ENCODE data around the gene G6PC3. TPM values are rescaled to one million over a fixed set of nuclear protein-coding genes. Genes with fewer than 3 reads are reported as not detected.

G6PC3 gene
- total RNA-seq, 2 donors from 2014 or later, result 14.9 to 22.8 TPM

Other genes starting within 250 kb of the G6PC3 start
- under 1 TPM; 0.43 to 0.58 TPM for gene MPP3, start 237.6 kb upstream of the G6PC3 start, total RNA-seq
- not detected for gene CD300LG, start 223.6 kb upstream of the G6PC3 start, total RNA-seq
- gene MPP2, start 163.2 kb upstream of the G6PC3 start, total RNA-seq, result 1 to 10 TPM; 1.3 to 3.3 TPM
- gene PPY, start 128.3 kb upstream of the G6PC3 start, total RNA-seq, result 1 to 10 TPM in 1 of 2 donors, under 1 TPM in 1; 0.90 to 1.9 TPM
- gene PYY, start 116.8 kb upstream of the G6PC3 start, total RNA-seq, result not detected
- 1 to 10 TPM in 1 of 2 donors, under 1 TPM in 1; 0.48 to 4.8 TPM for gene NAGS, start 66.1 kb upstream of the G6PC3 start, total RNA-seq
- gene TMEM101, start 55.8 kb upstream of the G6PC3 start, total RNA-seq, result 10 to 100 TPM; 33.0 to 35.1 TPM
- gene LSM12, start 4.1 kb upstream of the G6PC3 start, total RNA-seq, result 10 to 100 TPM; 78.6 to 87.6 TPM
- gene HDAC5, start 52.9 kb downstream of the G6PC3 start, total RNA-seq, result 10 to 100 TPM; 11.0 to 45.4 TPM
- 10 to 100 TPM; 17.9 to 23.2 TPM for gene HROB, start 71.2 kb downstream of the G6PC3 start, total RNA-seq
- under 1 TPM; 0.22 to 0.58 TPM for gene ASB16, start 100.0 kb downstream of the G6PC3 start, total RNA-seq
- gene TMUB2, start 116.2 kb downstream of the G6PC3 start, total RNA-seq, result 10 to 100 TPM; 26.6 to 39.6 TPM
- 10 to 100 TPM; 65.5 to 89.1 TPM for gene ATXN7L3, start 129.1 kb downstream of the G6PC3 start, total RNA-seq
- gene UBTF, start 148.9 kb downstream of the G6PC3 start, total RNA-seq, result 100 to 1,000 TPM in 1 of 2 donors, 10 to 100 TPM in 1; 94.2 to 135 TPM
- not detected for gene SLC4A1, start 197.4 kb downstream of the G6PC3 start, total RNA-seq
- gene RUNDC3A, start 237.9 kb downstream of the G6PC3 start, total RNA-seq, result under 1 TPM; 0.41 to 0.53 TPM

All from activated T-helper 17 cell treated with anti-CD3 and anti-CD28 coated beads, Interleukin-2, amount 50 U/mL, for 72 hours (primary cell).